GM10847 (cell line): ENCODE measurements around the gene RPL36.

Source experiments
- POLR2A ChIP-seq: IDR thresholded peaks from 2 replicates; pipeline ENCODE4 v1.6.1; 2011; ENCODE audit not compliant: insufficient read length; ENCODE audit errors: extremely low read depth

RPL36 gene

GRCh38 chr19:5682107-5682482 is 8.0 kb upstream of the RPL36 start:
- TF ChIP-seq POLR2A: no peak

- TF ChIP-seq POLR2A: no peak
Measured at GRCh38 chr19:5683177-5683886, 6.8 kb upstream of the RPL36 start.

- no peak for TF ChIP-seq POLR2A
Measured at GRCh38 chr19:5684694-5685430, 5.2 kb upstream of the RPL36 start.

GRCh38 chr19:5686326-5686646 is 3.8 kb upstream of the RPL36 start:
- TF ChIP-seq POLR2A: no peak

GRCh38 chr19:5686647-5687359 is 3.3 kb upstream of the RPL36 start:
- no peak for TF ChIP-seq POLR2A

- no peak for TF ChIP-seq POLR2A
Measured at GRCh38 chr19:5687360-5688198, 2.5 kb upstream of the RPL36 start.

- peak; percentile 21 for TF ChIP-seq POLR2A
Measured at GRCh38 chr19:5690955-5691821, 1.1 kb downstream of the RPL36 start.

GRCh38 chr19:5691822-5692722 is 2.0 kb downstream of the RPL36 start:
- peak; percentile 11 for TF ChIP-seq POLR2A

- no peak for TF ChIP-seq POLR2A
Measured at GRCh38 chr19:5692723-5693194, 2.7 kb downstream of the RPL36 start.

- no peak for TF ChIP-seq POLR2A
Measured at GRCh38 chr19:5693195-5694166, 3.4 kb downstream of the RPL36 start.

GRCh38 chr19:5694167-5694955 is 4.3 kb downstream of the RPL36 start:
- no peak for TF ChIP-seq POLR2A

- TF ChIP-seq POLR2A: no peak
Measured at GRCh38 chr19:5694956-5695648, 5.0 kb downstream of the RPL36 start.
